Immature natural killer cell (primary cell): ENCODE results near the gene KRT40. TPM values are rescaled to one million over a fixed set of nuclear protein-coding genes. Genes with fewer than 3 reads are reported as not detected.

ENCODE experiments used
- DNase-seq, 3 donors: peaks; one replicate each; pipeline ENCODE4 v3.0.0; 2022; ENCODE audit warnings: mixed read lengths in 1 of 3
- H3K27ac Mint-ChIP-seq, 6 donors: one replicate each; pipeline ENCODE4 v1.8.0; 2020; ENCODE audit warnings: mixed read lengths in 6 of 6, mild to moderate bottlenecking in 5 of 6, inconsistent platforms in 4 of 6, moderate library complexity in 3 of 6
- H3K27me3 Mint-ChIP-seq, 3 donors: one replicate each; pipeline ENCODE4 v1.8.0; 2020 to 2021; ENCODE audit warnings: low read depth in 3 of 3, mild to moderate bottlenecking in 3 of 3, mixed read lengths in 3 of 3, moderate library complexity in 3 of 3, inconsistent platforms in 1 of 3
- H3K36me3 Mint-ChIP-seq, 3 donors: one replicate each; pipeline ENCODE4 v1.8.0; 2020; ENCODE audit warnings: mixed read lengths in 3 of 3, inconsistent platforms in 2 of 3, mild to moderate bottlenecking in 2 of 3
- H3K4me1 Mint-ChIP-seq, 2 donors: one replicate each; pipeline ENCODE4 v1.8.0; 2020; ENCODE audit warnings: inconsistent platforms in 2 of 2, mild to moderate bottlenecking in 2 of 2, mixed read lengths in 2 of 2, moderate library complexity in 1 of 2
- H3K4me3 Mint-ChIP-seq, 5 donors: one replicate each; pipeline ENCODE4 v1.8.0; 2020; ENCODE audit warnings: mild to moderate bottlenecking in 5 of 5, mixed read lengths in 5 of 5, inconsistent platforms in 3 of 5, moderate library complexity in 3 of 5
- H3K9me3 Mint-ChIP-seq, 6 donors: one replicate each; pipeline ENCODE4 v1.8.0; 2020; ENCODE audit warnings: mild to moderate bottlenecking in 6 of 6, mixed read lengths in 6 of 6, inconsistent platforms in 4 of 6, moderate library complexity in 3 of 6
- polyA plus RNA-seq, 3 donors: library from polyadenylated mRNA; unstranded; fragments of 300-500 nt; fragmentation: Illumina TruSeq; gene quantifications; one replicate each; pipeline ENCODE4 v1.2.3, GENCODE V29; 2021

Gene KRT40
- polyA plus RNA-seq, 3 donors from 2014 or later = not detected

GRCh38 chr17:40956401-40957254 is 27.5 kb downstream of the KRT40 start:
- peaks cover 4 to 15% (median 6%) of the 10 kb centered on the region in 3 donors for H3K27me3 Mint-ChIP-seq
- H3K4me1 Mint-ChIP-seq = no peaks in the 10 kb centered on the region
- no peaks in the 10 kb centered on the region for H3K9me3 Mint-ChIP-seq
- no peak overlapping the region for H3K4me3 Mint-ChIP-seq
- H3K27ac Mint-ChIP-seq = no peak overlapping the region
- no peaks in the 10 kb centered on the region for H3K36me3 Mint-ChIP-seq
- no peak for DNase-seq

GRCh38 chr17:40953881-40954280 is 30.2 kb downstream of the KRT40 start:
- no peak for DNase-seq
- H3K27me3 Mint-ChIP-seq = peaks cover 9 to 20% (median 13%) of the 10 kb centered on the region in 3 donors
- H3K4me3 Mint-ChIP-seq = no peak overlapping the region
- H3K4me1 Mint-ChIP-seq = no peaks in the 10 kb centered on the region
- H3K36me3 Mint-ChIP-seq = no peaks in the 10 kb centered on the region
- H3K9me3 Mint-ChIP-seq = peaks cover 0 to 2% (median 0%) of the 10 kb centered on the region in 6 donors
- H3K27ac Mint-ChIP-seq = no peak overlapping the region

GRCh38 chr17:40952661-40953060 is 31.5 kb downstream of the KRT40 start:
- H3K4me1 Mint-ChIP-seq = no peaks in the 10 kb centered on the region
- peaks cover 9 to 30% (median 13%) of the 10 kb centered on the region in 3 donors for H3K27me3 Mint-ChIP-seq
- no peak overlapping the region for H3K27ac Mint-ChIP-seq
- no peak overlapping the region for H3K4me3 Mint-ChIP-seq
- no peak for DNase-seq
- peaks cover 0 to 2% (median 0%) of the 10 kb centered on the region in 6 donors for H3K9me3 Mint-ChIP-seq
- H3K36me3 Mint-ChIP-seq = no peaks in the 10 kb centered on the region

GRCh38 chr17:40952154-40952553 is 32.0 kb downstream of the KRT40 start:
- no peak overlapping the region for H3K27ac Mint-ChIP-seq
- peaks cover 9 to 30% (median 15%) of the 10 kb centered on the region in 3 donors for H3K27me3 Mint-ChIP-seq
- no peaks in the 10 kb centered on the region for H3K4me1 Mint-ChIP-seq
- H3K4me3 Mint-ChIP-seq = no peak overlapping the region
- peaks cover 0 to 2% (median 0%) of the 10 kb centered on the region in 6 donors for H3K9me3 Mint-ChIP-seq
- no peaks in the 10 kb centered on the region for H3K36me3 Mint-ChIP-seq
- DNase-seq = no peak

- Mint-ChIP-seq H3K27ac (no peak overlapping the region), H3K27me3 (peaks cover 9 to 35% (median 15%) of the 10 kb centered on the region in 3 donors), H3K4me3 (no peak overlapping the region), H3K9me3 (peaks cover 0 to 2% (median 0%) of the 10 kb centered on the region in 6 donors), H3K36me3 (no peaks in the 10 kb centered on the region), H3K4me1 (no peaks in the 10 kb centered on the region)
- no peak for DNase-seq
Observed at GRCh38 chr17:40951011-40951622, 33.0 kb downstream of the KRT40 start.

GRCh38 chr17:40950176-40950575 is 34.0 kb downstream of the KRT40 start:
- Mint-ChIP-seq H3K27me3 (peaks cover 9 to 39% (median 17%) of the 10 kb centered on the region in 3 donors), H3K4me1 (no peaks in the 10 kb centered on the region), H3K27ac (no peak overlapping the region), H3K9me3 (peaks cover 0 to 2% (median 0%) of the 10 kb centered on the region in 6 donors), H3K4me3 (peak overlapping the region in 1 of 5 donors; percentile 1), H3K36me3 (no peaks in the 10 kb centered on the region)
- no peak for DNase-seq

- Mint-ChIP-seq H3K9me3 (peaks cover 0 to 2% (median 0%) of the 10 kb centered on the region in 6 donors), H3K4me1 (no peaks in the 10 kb centered on the region), H3K27me3 (peaks cover 12 to 37% (median 15%) of the 10 kb centered on the region in 3 donors), H3K36me3 (no peaks in the 10 kb centered on the region), H3K27ac (no peak overlapping the region), H3K4me3 (no peak overlapping the region)
- DNase-seq = no peak
Observed at GRCh38 chr17:40949418-40949817, 34.7 kb downstream of the KRT40 start.

- no peak overlapping the region for H3K27ac Mint-ChIP-seq
- H3K4me3 Mint-ChIP-seq = no peak overlapping the region
- no peak for DNase-seq
- peaks cover 0 to 2% (median 0%) of the 10 kb centered on the region in 6 donors for H3K9me3 Mint-ChIP-seq
- peaks cover 12 to 33% (median 13%) of the 10 kb centered on the region in 3 donors for H3K27me3 Mint-ChIP-seq
- no peaks in the 10 kb centered on the region for H3K36me3 Mint-ChIP-seq
- no peaks in the 10 kb centered on the region for H3K4me1 Mint-ChIP-seq
Observed at GRCh38 chr17:40947929-40948328, 36.2 kb downstream of the KRT40 start.

- Mint-ChIP-seq H3K36me3 (no peaks in the 10 kb centered on the region), H3K27ac (no peak overlapping the region), H3K4me1 (no peaks in the 10 kb centered on the region), H3K27me3 (peaks cover 9 to 34% (median 11%) of the 10 kb centered on the region in 3 donors), H3K9me3 (peaks cover 0 to 2% (median 0%) of the 10 kb centered on the region in 6 donors), H3K4me3 (no peak overlapping the region)
- DNase-seq = no peak
Observed at GRCh38 chr17:40945414-40945813, 38.7 kb downstream of the KRT40 start.

- H3K27me3 Mint-ChIP-seq = peaks cover 6 to 32% (median 11%) of the 10 kb centered on the region in 3 donors
- no peak overlapping the region for H3K27ac Mint-ChIP-seq
- H3K9me3 Mint-ChIP-seq = no peaks in the 10 kb centered on the region
- H3K4me3 Mint-ChIP-seq = no peak overlapping the region
- H3K36me3 Mint-ChIP-seq = no peaks in the 10 kb centered on the region
- H3K4me1 Mint-ChIP-seq = no peaks in the 10 kb centered on the region
- DNase-seq = no peak
Observed at GRCh38 chr17:40944531-40944930, 39.6 kb downstream of the KRT40 start.

- no peak overlapping the region for H3K27ac Mint-ChIP-seq
- peaks cover 5 to 22% (median 9%) of the 10 kb centered on the region in 3 donors for H3K27me3 Mint-ChIP-seq
- DNase-seq = no peak
- H3K36me3 Mint-ChIP-seq = no peaks in the 10 kb centered on the region
- H3K4me3 Mint-ChIP-seq = no peak overlapping the region
- no peaks in the 10 kb centered on the region for H3K4me1 Mint-ChIP-seq
- H3K9me3 Mint-ChIP-seq = no peaks in the 10 kb centered on the region
Observed at GRCh38 chr17:40942553-40942952, 41.6 kb downstream of the KRT40 start.

GRCh38 chr17:40940266-40940665 is 43.9 kb downstream of the KRT40 start:
- H3K27me3 Mint-ChIP-seq = peaks cover 2 to 17% (median 9%) of the 10 kb centered on the region in 3 donors
- no peak overlapping the region for H3K4me3 Mint-ChIP-seq
- H3K9me3 Mint-ChIP-seq = no peaks in the 10 kb centered on the region
- DNase-seq = no peak
- no peak overlapping the region for H3K27ac Mint-ChIP-seq
- no peaks in the 10 kb centered on the region for H3K4me1 Mint-ChIP-seq
- H3K36me3 Mint-ChIP-seq = no peaks in the 10 kb centered on the region

- Mint-ChIP-seq H3K27ac (no peak overlapping the region), H3K4me1 (no peaks in the 10 kb centered on the region), H3K27me3 (peaks cover 3 to 19% (median 9%) of the 10 kb centered on the region in 3 donors), H3K9me3 (no peaks in the 10 kb centered on the region), H3K4me3 (no peak overlapping the region), H3K36me3 (no peaks in the 10 kb centered on the region)
- no peak for DNase-seq
Observed at GRCh38 chr17:40938981-40939380, 45.1 kb downstream of the KRT40 start.

- Mint-ChIP-seq H3K4me3 (no peak within 1 kb of the TSS), H3K27ac (no peak within 1 kb of the TSS), H3K9me3 (no peaks in the 10 kb centered on the region), H3K4me1 (no peaks in the 10 kb centered on the region), H3K36me3 (no peaks in the 10 kb centered on the region), H3K27me3 (peaks cover 3 to 15% (median 11%) of the 10 kb centered on the region in 3 donors)
- DNase-seq = no peak
Observed at GRCh38 chr17:40937384-40937819, 46.7 kb downstream of the KRT40 start, which contains the start of gene KRT23. Gene KRT23 (minus strand): TSS chr17:40937646. CDS start chr17:40936603, 1,043 bp downstream.
